ENCODE results near the gene TPPP3. TPM values are rescaled to one million over a fixed set of nuclear protein-coding genes. Genes with fewer than 3 reads are reported as not detected.
A peak's percentile ranks its signal among the peaks of the same experiment; 100 is the strongest.

TPPP3 gene
- total RNA-seq, 1 experiment from 2014 or later, result 0.28 TPM

- Histone ChIP-seq H3K36me3 (ENCODE audit: insufficient read depth, low read length, poor library complexity, severe bottlenecking) (no peaks in the 10 kb centered on the region), H3K4me3 (ENCODE audit: low read depth, low read length, poor library complexity, severe bottlenecking) (no peak overlapping the region), H3K27me3 (replicated peaks; ENCODE audit: insufficient read depth, low read depth, low read length, poor library complexity) (peaks cover 3% of the 10 kb centered on the region), H3K9me3 (ENCODE audit: low read depth, low read length, poor library complexity, severe bottlenecking) (no peaks in the 10 kb centered on the region), H3K4me1 (ENCODE audit: insufficient read depth, low read length, poor library complexity, severe bottlenecking) (peaks cover 19% of the 10 kb centered on the region), H3K27ac (ENCODE audit: low read depth, low read length, poor library complexity, severe bottlenecking) (no peak overlapping the region)
- ChIA-PET CTCF (interaction anchor here (0.5 to 1.6 kb wide), 2 partner anchors 34 to 36 kb away, joined by 3 to 8 read pairs; no protein-coding TSS in a partner anchor), POLR2A (ENCODE audit: low non-redundant PET) (no interaction called here)
- intact Hi-C loops (cut with micrococcal nuclease; ENCODE audit: unreplicated experiment), result loop anchor here (5.0 kb wide), 1 partner anchor 38 kb away; no protein-coding TSS in a partner anchor
- TF ChIP-seq EZH2 (IDR thresholded peaks at IDR 0.05; ENCODE audit: borderline replicate concordance, low read depth, low read length, poor library complexity, severe bottlenecking) (no peak), CTCF (conservative IDR thresholded peaks at IDR 0.05; ENCODE audit: low read depth, low read length) (no peak)
- no TSS peak for BruUV-seq (replicated peaks)
- DNase-seq (ENCODE audit: low spot score), result no peak
These were observed 35.9 kb upstream of the TPPP3 start for GRCh38 chr16:67429053-67429798.

GRCh38 chr16:67428146-67428731 is 34.9 kb upstream of the TPPP3 start:
- intact Hi-C loops (cut with micrococcal nuclease; ENCODE audit: unreplicated experiment), result loop anchor here (5.0 kb wide), 1 partner anchor 39 kb away; no protein-coding TSS in a partner anchor
- BruUV-seq (replicated peaks), result no TSS peak
- H3K36me3 ChIP-seq (ENCODE audit: insufficient read depth, low read length, poor library complexity, severe bottlenecking), result no peaks in the 10 kb centered on the region
- H3K4me3 ChIP-seq (ENCODE audit: low read depth, low read length, poor library complexity, severe bottlenecking), result no peak overlapping the region
- H3K4me1 ChIP-seq (ENCODE audit: insufficient read depth, low read length, poor library complexity, severe bottlenecking), result peaks cover 29% of the 10 kb centered on the region
- DNase-seq (ENCODE audit: low spot score), result peak; percentile 71
- H3K9me3 ChIP-seq (ENCODE audit: low read depth, low read length, poor library complexity, severe bottlenecking), result no peaks in the 10 kb centered on the region
- TF ChIP-seq CTCF (conservative IDR thresholded peaks at IDR 0.05; ENCODE audit: low read depth, low read length) (peak; percentile 87), EZH2 (IDR thresholded peaks at IDR 0.05; ENCODE audit: borderline replicate concordance, low read depth, low read length, poor library complexity, severe bottlenecking) (no peak)
- H3K27ac ChIP-seq (ENCODE audit: low read depth, low read length, poor library complexity, severe bottlenecking), result no peak overlapping the region
- peaks cover 3% of the 10 kb centered on the region for H3K27me3 ChIP-seq (replicated peaks; ENCODE audit: insufficient read depth, low read depth, low read length, poor library complexity)
- ChIA-PET CTCF (interaction anchor here (0.5 to 1.6 kb wide), 6 partner anchors 8 to 230 kb away, joined by 3 to 10 read pairs (median 4); no protein-coding TSS in a partner anchor), POLR2A (ENCODE audit: low non-redundant PET) (interaction anchor here (0.6 kb wide), 1 partner anchor 298 kb away, joined by 3 read pairs; no protein-coding TSS in a partner anchor)

- no peak for DNase-seq (ENCODE audit: low spot score)
- TF ChIP-seq EZH2 (IDR thresholded peaks at IDR 0.05; ENCODE audit: borderline replicate concordance, low read depth, low read length, poor library complexity, severe bottlenecking) (no peak), CTCF (conservative IDR thresholded peaks at IDR 0.05; ENCODE audit: low read depth, low read length) (no peak)
- no TSS peak for BruUV-seq (replicated peaks)
- intact Hi-C loops (cut with micrococcal nuclease; ENCODE audit: unreplicated experiment), result loop anchor here (5.0 kb wide), 1 partner anchor 40 kb away; no protein-coding TSS in a partner anchor
- no peak overlapping the region for H3K27ac ChIP-seq (ENCODE audit: low read depth, low read length, poor library complexity, severe bottlenecking)
- CTCF ChIA-PET, result interaction anchor here (0.6 kb wide), 1 partner anchor 180 kb away, joined by 4 read pairs; the partner anchor contains the start of gene FHOD1
- peaks cover 38% of the 10 kb centered on the region for H3K4me1 ChIP-seq (ENCODE audit: insufficient read depth, low read length, poor library complexity, severe bottlenecking)
- H3K36me3 ChIP-seq (ENCODE audit: insufficient read depth, low read length, poor library complexity, severe bottlenecking), result no peaks in the 10 kb centered on the region
- H3K4me3 ChIP-seq (ENCODE audit: low read depth, low read length, poor library complexity, severe bottlenecking), result no peak overlapping the region
- no peaks in the 10 kb centered on the region for H3K9me3 ChIP-seq (ENCODE audit: low read depth, low read length, poor library complexity, severe bottlenecking)
- peaks cover 3% of the 10 kb centered on the region for H3K27me3 ChIP-seq (replicated peaks; ENCODE audit: insufficient read depth, low read depth, low read length, poor library complexity)
- POLR2A ChIA-PET (ENCODE audit: low non-redundant PET), result interaction anchor here (0.6 kb wide), 1 partner anchor 9 kb away, joined by 5 read pairs; no protein-coding TSS in a partner anchor
These were observed 33.7 kb upstream of the TPPP3 start for GRCh38 chr16:67426950-67427349.
